ENCODE data around the gene NPEPL1. TPM values are rescaled to one million over a fixed set of nuclear protein-coding genes. Genes with fewer than 3 reads are reported as not detected.

The NPEPL1 gene
- total and polyA plus RNA-seq, 2 donors (not counting 3 experiments of a cell fraction or from before 2014, with no cell fraction given) = 22.5 to 40.8 TPM

DNA sequence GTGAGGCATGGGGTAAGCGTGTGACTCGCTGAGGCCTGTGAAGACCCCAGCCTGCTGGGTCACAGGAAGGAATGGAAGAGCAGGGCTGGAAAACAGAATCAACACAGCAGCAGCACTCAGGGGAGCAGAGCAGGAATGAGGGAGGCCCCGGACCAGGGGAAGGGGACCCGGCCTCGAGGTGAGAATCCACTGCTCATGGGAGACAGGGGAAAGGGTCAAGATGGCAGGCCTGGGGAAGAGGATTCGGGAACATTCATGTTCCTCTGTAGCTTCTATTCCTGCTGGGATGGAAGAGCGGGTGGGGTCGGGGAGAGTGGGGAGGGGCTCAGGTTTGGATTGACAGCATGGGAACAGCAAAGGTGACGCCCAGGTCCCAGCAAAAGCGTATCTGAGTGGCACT, 59.4 kb downstream of the NPEPL1 start:
- no peaks in the 10 kb centered on the region for H3K9me1 ChIP-seq (replicated peaks; ENCODE audit: control insufficient read depth, extremely low read depth, insufficient read depth, low read length)
- BruUV-seq (replicated peaks) = no TSS peak
- CTCF ChIA-PET = no interaction called here
- intact Hi-C loops (cut with micrococcal nuclease) = no loop called here
- H3K36me3 ChIP-seq (ENCODE audit: control insufficient read depth in 2 of 2, extremely low read depth in 1 of 2, insufficient read depth in 2 of 2, low read length in 2 of 2) = no peaks in the 10 kb centered on the region
- TF ChIP-seq, protein P1, sequence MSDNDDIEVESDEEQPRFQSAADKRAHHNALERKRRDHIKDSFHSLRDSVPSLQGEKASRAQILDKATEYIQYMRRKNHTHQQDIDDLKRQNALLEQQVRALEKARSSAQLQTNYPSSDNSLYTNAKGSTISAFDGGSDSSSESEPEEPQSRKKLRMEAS (IDR thresholded peaks at IDR 0.05; ENCODE audit: insufficient read depth, insufficient read length) = no peak
- TF ChIP-seq MYC (IDR thresholded peaks at IDR 0.05; ENCODE audit: low read depth, low read length) = no peak
- no peak for TF ChIP-seq POLR2A (IDR thresholded peaks at IDR 0.05; ENCODE audit: low read depth, low read length)
- TF ChIP-seq JUN (IDR thresholded peaks at IDR 0.05; ENCODE audit: borderline replicate concordance, insufficient read depth, insufficient read length, low read depth) = no peak
- H3K4me3 ChIP-seq (replicated peaks in 1 of 3; ENCODE audit: insufficient read depth in 1 of 3, low read depth in 1 of 3, low read length in 3 of 3) = no peak overlapping the region
- POLR2A ChIA-PET = no interaction called here
- H3K9me3 ChIP-seq (replicated peaks; ENCODE audit: control insufficient read depth, insufficient read depth, low read length) = no peaks in the 10 kb centered on the region
- dilution Hi-C loops (cut with MboI; ENCODE audit: extremely low pct_ligation_motif_present, low sequenced_read_pairs) = no loop called here
- no peak overlapping the region for H2AFZ ChIP-seq (ENCODE audit: low read depth, low read length)
- no peak overlapping the region for H3K27ac ChIP-seq (ENCODE audit: insufficient read depth, low read depth, low read length)
- H3K9ac ChIP-seq (replicated peaks; ENCODE audit: extremely low read depth, insufficient read depth, low read length) = no peak overlapping the region
- FAIRE-seq (no peak), DNase-seq (ENCODE audit: low read depth, low spot score) (no peak)
- no peaks in the 10 kb centered on the region for H3K4me1 ChIP-seq (ENCODE audit: control insufficient read depth, extremely low read depth, insufficient read depth, low read length)
- no peaks in the 10 kb centered on the region for H3K79me2 ChIP-seq (ENCODE audit: control insufficient read depth, insufficient read depth, low read length)
- H3K4me2 ChIP-seq (ENCODE audit: insufficient read depth, low read length) = no peak overlapping the region
- H3K27me3 ChIP-seq (ENCODE audit: control insufficient read depth in 2 of 2, insufficient read depth in 2 of 2, low read length in 2 of 2) = peaks cover 2% of the 10 kb centered on the region in 2 experiments
- no peaks in the 10 kb centered on the region for H4K20me1 ChIP-seq (replicated peaks; ENCODE audit: control insufficient read depth, extremely low read depth, insufficient read depth, low read length)

DNA sequence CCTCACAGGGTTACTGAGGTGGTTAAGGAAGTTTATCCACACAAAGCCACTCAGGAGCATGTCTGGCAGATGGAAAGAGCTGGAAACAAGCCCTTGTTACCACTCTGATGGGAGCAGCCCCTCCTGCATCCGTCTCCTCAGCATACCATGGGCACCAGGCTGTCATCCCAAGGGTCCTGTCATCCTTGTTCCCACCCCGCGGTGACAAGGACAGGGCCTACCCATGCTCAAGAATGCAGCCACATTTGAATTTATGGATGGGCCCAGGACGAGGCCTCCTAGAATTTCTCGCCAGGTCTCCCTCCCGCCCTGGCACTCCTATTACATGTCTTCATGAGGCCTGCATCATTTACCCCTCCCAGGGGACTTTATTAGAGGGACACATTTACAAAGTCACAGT, 60.0 kb downstream of the NPEPL1 start:
- H3K36me3 ChIP-seq (ENCODE audit: control insufficient read depth in 2 of 2, extremely low read depth in 1 of 2, insufficient read depth in 2 of 2, low read length in 2 of 2) = no peaks in the 10 kb centered on the region
- FAIRE-seq (no peak), DNase-seq (ENCODE audit: low read depth, low spot score) (no peak)
- H3K9ac ChIP-seq (replicated peaks; ENCODE audit: extremely low read depth, insufficient read depth, low read length) = no peak overlapping the region
- no TSS peak for BruUV-seq (replicated peaks)
- H3K4me1 ChIP-seq (ENCODE audit: control insufficient read depth, extremely low read depth, insufficient read depth, low read length) = no peaks in the 10 kb centered on the region
- no peaks in the 10 kb centered on the region for H4K20me1 ChIP-seq (replicated peaks; ENCODE audit: control insufficient read depth, extremely low read depth, insufficient read depth, low read length)
- TF ChIP-seq JUN (IDR thresholded peaks at IDR 0.05; ENCODE audit: borderline replicate concordance, insufficient read depth, insufficient read length, low read depth) = no peak
- TF ChIP-seq, protein P2, sequence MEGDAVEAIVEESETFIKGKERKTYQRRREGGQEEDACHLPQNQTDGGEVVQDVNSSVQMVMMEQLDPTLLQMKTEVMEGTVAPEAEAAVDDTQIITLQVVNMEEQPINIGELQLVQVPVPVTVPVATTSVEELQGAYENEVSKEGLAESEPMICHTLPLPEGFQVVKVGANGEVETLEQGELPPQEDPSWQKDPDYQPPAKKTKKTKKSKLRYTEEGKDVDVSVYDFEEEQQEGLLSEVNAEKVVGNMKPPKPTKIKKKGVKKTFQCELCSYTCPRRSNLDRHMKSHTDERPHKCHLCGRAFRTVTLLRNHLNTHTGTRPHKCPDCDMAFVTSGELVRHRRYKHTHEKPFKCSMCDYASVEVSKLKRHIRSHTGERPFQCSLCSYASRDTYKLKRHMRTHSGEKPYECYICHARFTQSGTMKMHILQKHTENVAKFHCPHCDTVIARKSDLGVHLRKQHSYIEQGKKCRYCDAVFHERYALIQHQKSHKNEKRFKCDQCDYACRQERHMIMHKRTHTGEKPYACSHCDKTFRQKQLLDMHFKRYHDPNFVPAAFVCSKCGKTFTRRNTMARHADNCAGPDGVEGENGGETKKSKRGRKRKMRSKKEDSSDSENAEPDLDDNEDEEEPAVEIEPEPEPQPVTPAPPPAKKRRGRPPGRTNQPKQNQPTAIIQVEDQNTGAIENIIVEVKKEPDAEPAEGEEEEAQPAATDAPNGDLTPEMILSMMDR (IDR thresholded peaks at IDR 0.05; ENCODE audit: extremely low read depth in 1 of 2, insufficient read depth in 1 of 2, low read depth in 1 of 2, low read length in 2 of 2) = no peak
- TF ChIP-seq GATA2 (IDR thresholded peaks at IDR 0.05; ENCODE audit: insufficient read depth, insufficient read length, low read depth, low read length) = no peak
- no peak for TF ChIP-seq FOS (IDR thresholded peaks at IDR 0.05; ENCODE audit: borderline replicate concordance, insufficient read depth, low read length)
- TF ChIP-seq EZH2 (IDR thresholded peaks at IDR 0.05; ENCODE audit: borderline replicate concordance, low read depth, low read length, severe bottlenecking) = no peak
- no peak for TF ChIP-seq POLR2AphosphoS5 (IDR thresholded peaks at IDR 0.05; ENCODE audit: insufficient read depth, low read depth, low read length)
- TF ChIP-seq, protein P1 (IDR thresholded peaks at IDR 0.05; ENCODE audit: insufficient read depth, insufficient read length) = no peak
- TF ChIP-seq MYC (IDR thresholded peaks at IDR 0.05; ENCODE audit: low read depth, low read length) = no peak
- no peak for TF ChIP-seq POLR2A (IDR thresholded peaks at IDR 0.05; ENCODE audit: low read depth, low read length)
- dilution Hi-C loops (cut with MboI; ENCODE audit: extremely low pct_ligation_motif_present, low sequenced_read_pairs) (no loop called here), intact Hi-C loops (cut with micrococcal nuclease) (no loop called here)
- H3K9me3 ChIP-seq (replicated peaks; ENCODE audit: control insufficient read depth, insufficient read depth, low read length) = no peaks in the 10 kb centered on the region
- ChIA-PET POLR2A (no interaction called here), CTCF (no interaction called here)
- H3K27me3 ChIP-seq (ENCODE audit: control insufficient read depth in 2 of 2, insufficient read depth in 2 of 2, low read length in 2 of 2) = peaks cover 2% of the 10 kb centered on the region in 2 experiments
- no peak overlapping the region for H2AFZ ChIP-seq (ENCODE audit: low read depth, low read length)
- no peaks in the 10 kb centered on the region for H3K79me2 ChIP-seq (ENCODE audit: control insufficient read depth, insufficient read depth, low read length)
- H3K27ac ChIP-seq (ENCODE audit: insufficient read depth, low read depth, low read length) = no peak overlapping the region
- no peak overlapping the region for H3K4me3 ChIP-seq (replicated peaks in 1 of 3; ENCODE audit: insufficient read depth in 1 of 3, low read depth in 1 of 3, low read length in 3 of 3)
- H3K4me2 ChIP-seq (ENCODE audit: insufficient read depth, low read length) = no peak overlapping the region
- H3K9me1 ChIP-seq (replicated peaks; ENCODE audit: control insufficient read depth, extremely low read depth, insufficient read depth, low read length) = no peaks in the 10 kb centered on the region

Measured in endothelial cell of umbilical vein (primary cell).